ENCODE measurements around the gene GRIA3.

The GRIA3 gene

GRCh38 chrX:123336666-123337065, 152.6 kb downstream of the GRIA3 start (continued):
- TF ChIP-seq ZNF19 (tag by site-specific recombination; IDR thresholded peaks at IDR 0.05; ENCODE audit: low read depth), result no peak
- TF ChIP-seq ZNF747 (tag by site-specific recombination; IDR thresholded peaks at IDR 0.05), result no peak
- no peak for TF ChIP-seq ZNF518A (tag by site-specific recombination; conservative IDR thresholded peaks at IDR 0.05; ENCODE audit: low read depth)

GRCh38 chrX:123337886-123338639, 154.0 kb downstream of the GRIA3 start:
- ChIA-PET POLR2A (no interaction called here), CTCF (no interaction called here)
- Histone ChIP-seq H3K9me3 (ENCODE audit: control insufficient read depth, insufficient read depth, low read depth, low read length) (no peaks in the 10 kb centered on the region), H3K4me3 (ENCODE audit: low read depth, low read length) (no peak overlapping the region), H3K36me3 (ENCODE audit: control insufficient read depth in 2 of 2, insufficient read depth in 1 of 2, low read length in 2 of 2) (no peaks in the 10 kb centered on the region), H3K27ac (ENCODE audit: extremely low read depth, low read depth, low read length) (no peak overlapping the region), H3K4me1 (ENCODE audit: control insufficient read depth, insufficient read depth, low read length) (no peaks in the 10 kb centered on the region)
- TF ChIP-seq ZNF510 (tag by site-specific recombination; IDR thresholded peaks at IDR 0.05; ENCODE audit: insufficient replicate concordance), result no peak
- TF ChIP-seq TRIM28 (IDR thresholded peaks at IDR 0.05; ENCODE audit: borderline replicate concordance, low read length), result peak; percentile 41; the same call in 1 of the 2 replicates

- POLR2A ChIA-PET, result no interaction called here
- CTCF ChIA-PET, result no interaction called here
- Histone ChIP-seq H3K4me1 (ENCODE audit: control insufficient read depth, insufficient read depth, low read length) (no peaks in the 10 kb centered on the region), H3K9me3 (ENCODE audit: control insufficient read depth, insufficient read depth, low read depth, low read length) (no peaks in the 10 kb centered on the region), H3K4me3 (ENCODE audit: low read depth, low read length) (no peak overlapping the region), H3K36me3 (ENCODE audit: control insufficient read depth in 2 of 2, insufficient read depth in 1 of 2, low read length in 2 of 2) (no peaks in the 10 kb centered on the region), H3K27ac (ENCODE audit: extremely low read depth, low read depth, low read length) (no peak overlapping the region)
- peak; percentile 44; the same call in 1 of the 2 replicates for TF ChIP-seq TRIM28 (IDR thresholded peaks at IDR 0.05; ENCODE audit: borderline replicate concordance, low read length)
- TF ChIP-seq ZSCAN18 (tag by site-specific recombination; IDR thresholded peaks at IDR 0.05), result no peak
- TF ChIP-seq ZNF776 (tag by site-specific recombination; IDR thresholded peaks at IDR 0.05; ENCODE audit: borderline replicate concordance), result no peak
These were observed 155.3 kb downstream of the GRIA3 start for GRCh38 chrX:123339221-123339905.

- TF ChIP-seq ZNF140 (tag by site-specific recombination; IDR thresholded peaks at IDR 0.05) (no peak), ZNF404 (tag by site-specific recombination; IDR thresholded peaks at IDR 0.05) (no peak), TRIM28 (IDR thresholded peaks at IDR 0.05; ENCODE audit: borderline replicate concordance, low read length) (peak; percentile 89; the same call in 1 of the 2 replicates), TCF7L2 (IDR thresholded peaks at IDR 0.05; ENCODE audit: borderline replicate concordance, low read depth, low read length) (peak; percentile 83), ZNF311 (tag by site-specific recombination; IDR thresholded peaks at IDR 0.05; ENCODE audit: borderline replicate concordance) (no peak)
- Histone ChIP-seq H3K36me3 (ENCODE audit: control insufficient read depth in 2 of 2, insufficient read depth in 1 of 2, low read length in 2 of 2) (no peaks in the 10 kb centered on the region), H3K27ac (ENCODE audit: extremely low read depth, low read depth, low read length) (no peak overlapping the region), H3K4me1 (ENCODE audit: control insufficient read depth, insufficient read depth, low read length) (no peaks in the 10 kb centered on the region), H3K9me3 (ENCODE audit: control insufficient read depth, insufficient read depth, low read depth, low read length) (no peaks in the 10 kb centered on the region), H3K4me3 (ENCODE audit: low read depth, low read length) (no peak overlapping the region)
- CTCF ChIA-PET, result interaction anchor here (0.6 to 0.8 kb wide), 2 partner anchors 82 to 1269 kb away, joined by 3 read pairs; no protein-coding TSS in a partner anchor
- POLR2A ChIA-PET, result no interaction called here
These were observed 156.6 kb downstream of the GRIA3 start for GRCh38 chrX:123340696-123341095.
